ENCODE results near the gene PCK1.

PCK1 gene

GRCh38 chr20:57528148-57528547 is 32.8 kb upstream of the PCK1 start:
- H3K4me3 ChIP-seq (replicated peaks in 1 of 2; ENCODE audit: low read depth in 2 of 2, low read length in 2 of 2): no peak overlapping the region
- no peak for TF ChIP-seq CTCF (IDR thresholded peaks at IDR 0.05; ENCODE audit: low read depth, low read length)
- no peak for DNase-seq (ENCODE audit: low read depth in 2 of 2)

GRCh38 chr20:57529160-57529585 is 31.7 kb upstream of the PCK1 start:
- no peak for TF ChIP-seq CTCF (IDR thresholded peaks at IDR 0.05; ENCODE audit: low read depth, low read length)
- no peak overlapping the region for H3K4me3 ChIP-seq (replicated peaks in 1 of 2; ENCODE audit: low read depth in 2 of 2, low read length in 2 of 2)
- DNase-seq (ENCODE audit: low read depth in 2 of 2): no peak

DNA sequence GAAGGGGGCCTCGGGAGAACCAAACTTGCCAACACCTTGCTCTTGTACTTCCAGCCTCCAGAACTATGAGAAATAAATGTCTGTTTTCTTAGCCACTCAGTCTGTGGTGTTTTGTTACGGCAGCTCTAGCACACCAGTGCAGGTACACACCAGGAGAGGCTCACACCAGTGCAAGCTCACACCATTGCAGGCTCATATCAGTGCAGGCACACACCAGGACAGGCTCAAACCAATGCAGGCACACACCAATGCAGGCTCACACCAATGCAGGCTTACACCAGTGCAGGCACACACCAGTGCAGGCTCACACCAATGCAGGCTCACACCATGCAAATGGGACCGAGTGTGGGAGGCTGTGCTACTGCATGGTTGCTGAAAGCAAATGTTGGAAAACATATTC is 31.1 kb upstream of the PCK1 start:
- DNase-seq (ENCODE audit: low read depth in 2 of 2): no peak
- no peak overlapping the region for H3K4me3 ChIP-seq (replicated peaks in 1 of 2; ENCODE audit: low read depth in 2 of 2, low read length in 2 of 2)
- no peak for TF ChIP-seq CTCF (IDR thresholded peaks at IDR 0.05; ENCODE audit: low read depth, low read length)

- no peak for DNase-seq (ENCODE audit: low read depth in 2 of 2)
- no peak for TF ChIP-seq CTCF (IDR thresholded peaks at IDR 0.05; ENCODE audit: low read depth, low read length)
Measured at GRCh38 chr20:57530327-57530981, 30.5 kb upstream of the PCK1 start.

GRCh38 chr20:57532104-57532503 is 28.8 kb upstream of the PCK1 start:
- TF ChIP-seq CTCF (IDR thresholded peaks at IDR 0.05; ENCODE audit: low read depth, low read length): no peak
- no peak overlapping the region for H3K4me3 ChIP-seq (replicated peaks in 1 of 2; ENCODE audit: low read depth in 2 of 2, low read length in 2 of 2)
- no peak for DNase-seq (ENCODE audit: low read depth in 2 of 2)

More at GRCh38 chr20:57530327-57530981, 30.5 kb upstream of the PCK1 start:
- H3K4me3 ChIP-seq (replicated peaks in 1 of 2; ENCODE audit: low read depth in 2 of 2, low read length in 2 of 2): no peak overlapping the region

- no peak overlapping the region for H3K4me3 ChIP-seq (replicated peaks in 1 of 2; ENCODE audit: low read depth in 2 of 2, low read length in 2 of 2)
- TF ChIP-seq CTCF (IDR thresholded peaks at IDR 0.05; ENCODE audit: low read depth, low read length): no peak
- DNase-seq (ENCODE audit: low read depth in 2 of 2): no peak
Measured at GRCh38 chr20:57535297-57535696, 25.6 kb upstream of the PCK1 start.

Data from cardiac fibroblast (primary cell).